ENCODE data around the gene KLHL7.

GRCh38 chr7:23183279-23184012 is 77.9 kb downstream of the KLHL7 start:
- TF ChIP-seq CTCF (IDR thresholded peaks at IDR 0.05; ENCODE audit: low read length) = no peak
- no peak for TF ChIP-seq EZH2 (IDR thresholded peaks at IDR 0.05; ENCODE audit: borderline replicate concordance, low read length)

Measured in OCI-LY1 (cell line).